HepG2 (cell line): ENCODE results near the gene STK39.

ENCODE experiments used
- CSRNP1 ChIP-seq: sonication (generic); formaldehyde crosslinking; IDR thresholded peaks from 2 replicates; pipeline ENCODE4 v1.8.1; 2023; ENCODE audit warnings: mild to moderate bottlenecking, missing genetic modification reagents
- CTCF ChIP-seq: sonication (generic); formaldehyde crosslinking; IDR thresholded peaks from 2 replicates; pipeline ENCODE4 v1.5.0; 2020; ENCODE audit warnings: mild to moderate bottlenecking, missing genetic modification reagents, moderate library complexity
- ELF4 ChIP-seq: sonication (generic); formaldehyde crosslinking; IDR thresholded peaks from 2 replicates; pipeline ENCODE4 v1.5.0; 2020; ENCODE audit warnings: missing genetic modification reagents, mild to moderate bottlenecking, moderate library complexity, borderline replicate concordance
- FOXM1 ChIP-seq: sonication (generic); formaldehyde crosslinking; IDR thresholded peaks from 2 replicates; pipeline ENCODE4 v1.5.0; 2020; ENCODE audit warnings: missing genetic modification reagents
- GTF2F1 ChIP-seq: fragments of 150-350 bp; IDR thresholded peaks from 2 replicates; pipeline ENCODE4 v1.6.1; 2014; ENCODE audit warnings: low read length
- ZKSCAN5 ChIP-seq: sonication (generic); formaldehyde crosslinking; IDR thresholded peaks from 2 replicates; pipeline ENCODE4 v1.5.1; 2020; ENCODE audit warnings: mild to moderate bottlenecking, missing genetic modification reagents
- ZNF121 ChIP-seq: sonication (generic); formaldehyde crosslinking; IDR thresholded peaks from 2 replicates; pipeline ENCODE4 v1.5.0; 2020; ENCODE audit warnings: mild to moderate bottlenecking, missing genetic modification reagents
- ZSCAN29 ChIP-seq: sonication (generic); formaldehyde crosslinking; conservative IDR thresholded peaks from 2 replicates; pipeline ENCODE4 v1.4.0; 2020; ENCODE audit warnings: mild to moderate bottlenecking, missing genetic modification reagents
- TF ChIP-seq, protein P1 (sequence below), 2 experiments: fragments of 450-650 bp in 1 of 2; sonication (generic) in 1 of 2; formaldehyde crosslinking in 1 of 2; IDR thresholded peaks; 2 replicates each; pipeline versions ENCODE4 v1.6.1 to v1.8.0; 2016 to 2022; ENCODE audit warnings: antibody characterized with exemption in 1 of 2, mild to moderate bottlenecking in 1 of 2, missing genetic modification reagents in 1 of 2
- TF ChIP-seq, protein P2 (sequence below): sonication (generic); formaldehyde crosslinking; IDR thresholded peaks from 2 replicates; pipeline ENCODE4 v1.4.0; 2020; ENCODE audit warnings: missing genetic modification reagents

GRCh38 chr2:168243061-168243460 lies 4.3 kb downstream of the STK39 start:
- no peak for TF ChIP-seq CSRNP1
- TF ChIP-seq CTCF (CRISPR knock-in tag), result no peak
- TF ChIP-seq, protein P1, sequence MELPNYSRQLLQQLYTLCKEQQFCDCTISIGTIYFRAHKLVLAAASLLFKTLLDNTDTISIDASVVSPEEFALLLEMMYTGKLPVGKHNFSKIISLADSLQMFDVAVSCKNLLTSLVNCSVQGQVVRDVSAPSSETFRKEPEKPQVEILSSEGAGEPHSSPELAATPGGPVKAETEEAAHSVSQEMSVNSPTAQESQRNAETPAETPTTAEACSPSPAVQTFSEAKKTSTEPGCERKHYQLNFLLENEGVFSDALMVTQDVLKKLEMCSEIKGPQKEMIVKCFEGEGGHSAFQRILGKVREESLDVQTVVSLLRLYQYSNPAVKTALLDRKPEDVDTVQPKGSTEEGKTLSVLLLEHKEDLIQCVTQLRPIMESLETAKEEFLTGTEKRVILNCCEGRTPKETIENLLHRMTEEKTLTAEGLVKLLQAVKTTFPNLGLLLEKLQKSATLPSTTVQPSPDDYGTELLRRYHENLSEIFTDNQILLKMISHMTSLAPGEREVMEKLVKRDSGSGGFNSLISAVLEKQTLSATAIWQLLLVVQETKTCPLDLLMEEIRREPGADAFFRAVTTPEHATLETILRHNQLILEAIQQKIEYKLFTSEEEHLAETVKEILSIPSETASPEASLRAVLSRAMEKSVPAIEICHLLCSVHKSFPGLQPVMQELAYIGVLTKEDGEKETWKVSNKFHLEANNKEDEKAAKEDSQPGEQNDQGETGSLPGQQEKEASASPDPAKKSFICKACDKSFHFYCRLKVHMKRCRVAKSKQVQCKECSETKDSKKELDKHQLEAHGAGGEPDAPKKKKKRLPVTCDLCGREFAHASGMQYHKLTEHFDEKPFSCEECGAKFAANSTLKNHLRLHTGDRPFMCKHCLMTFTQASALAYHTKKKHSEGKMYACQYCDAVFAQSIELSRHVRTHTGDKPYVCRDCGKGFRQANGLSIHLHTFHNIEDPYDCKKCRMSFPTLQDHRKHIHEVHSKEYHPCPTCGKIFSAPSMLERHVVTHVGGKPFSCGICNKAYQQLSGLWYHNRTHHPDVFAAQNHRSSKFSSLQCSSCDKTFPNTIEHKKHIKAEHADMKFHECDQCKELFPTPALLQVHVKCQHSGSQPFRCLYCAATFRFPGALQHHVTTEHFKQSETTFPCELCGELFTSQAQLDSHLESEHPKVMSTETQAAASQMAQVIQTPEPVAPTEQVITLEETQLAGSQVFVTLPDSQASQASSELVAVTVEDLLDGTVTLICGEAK (IDR thresholded peaks at IDR 0.05), result no peak
- TF ChIP-seq, protein P1 (CRISPR knock-in tag; IDR thresholded peaks at IDR 0.05), result no peak
- TF ChIP-seq, protein P2, sequence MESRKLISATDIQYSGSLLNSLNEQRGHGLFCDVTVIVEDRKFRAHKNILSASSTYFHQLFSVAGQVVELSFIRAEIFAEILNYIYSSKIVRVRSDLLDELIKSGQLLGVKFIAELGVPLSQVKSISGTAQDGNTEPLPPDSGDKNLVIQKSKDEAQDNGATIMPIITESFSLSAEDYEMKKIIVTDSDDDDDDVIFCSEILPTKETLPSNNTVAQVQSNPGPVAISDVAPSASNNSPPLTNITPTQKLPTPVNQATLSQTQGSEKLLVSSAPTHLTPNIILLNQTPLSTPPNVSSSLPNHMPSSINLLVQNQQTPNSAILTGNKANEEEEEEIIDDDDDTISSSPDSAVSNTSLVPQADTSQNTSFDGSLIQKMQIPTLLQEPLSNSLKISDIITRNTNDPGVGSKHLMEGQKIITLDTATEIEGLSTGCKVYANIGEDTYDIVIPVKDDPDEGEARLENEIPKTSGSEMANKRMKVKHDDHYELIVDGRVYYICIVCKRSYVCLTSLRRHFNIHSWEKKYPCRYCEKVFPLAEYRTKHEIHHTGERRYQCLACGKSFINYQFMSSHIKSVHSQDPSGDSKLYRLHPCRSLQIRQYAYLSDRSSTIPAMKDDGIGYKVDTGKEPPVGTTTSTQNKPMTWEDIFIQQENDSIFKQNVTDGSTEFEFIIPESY (CRISPR knock-in tag), result no peak
- no peak for TF ChIP-seq ZKSCAN5
- no peak for TF ChIP-seq GTF2F1
- no peak for TF ChIP-seq ZNF121 (CRISPR knock-in tag)
- no peak for TF ChIP-seq FOXM1
- no peak for TF ChIP-seq ELF4 (CRISPR knock-in tag)
- TF ChIP-seq ZSCAN29 (CRISPR knock-in tag), result no peak
